HG03064 (cell line): ENCODE results near the gene TAGLN.
"Not testable (repeated sequence)": the region's sequence is repeated elsewhere in the genome, so short reads cannot be mapped to it uniquely, and the experiment has no call there.

Experiments used
- ATAC-seq: cut with Tn5 transposase; IDR thresholded peaks from one replicate; pipeline ENCODE4 v1.9.1; 2021; ENCODE audit warnings: low read depth; ENCODE audit not compliant: unreplicated experiment

TAGLN gene

GRCh38 chr11:117195258-117195657 lies 3.9 kb upstream of the TAGLN start:
- ATAC-seq = no peak

GRCh38 chr11:117195761-117196160 lies 3.4 kb upstream of the TAGLN start:
- no peak for ATAC-seq

- no peak for ATAC-seq
Observed at GRCh38 chr11:117197006-117197405, 2.2 kb upstream of the TAGLN start.

- no peak for ATAC-seq
Observed at GRCh38 chr11:117197516-117198456, 1.4 kb upstream of the TAGLN start.

GRCh38 chr11:117198613-117199012 lies 557 bp upstream of the TAGLN start:
- no peak for ATAC-seq

- ATAC-seq = no peak
Observed at GRCh38 chr11:117199916-117200812, 994 bp downstream of the TAGLN start.

- no peak for ATAC-seq
Observed at GRCh38 chr11:117200813-117201657, 1.9 kb downstream of the TAGLN start.

GRCh38 chr11:117201658-117202305 lies 2.6 kb downstream of the TAGLN start:
- no peak for ATAC-seq

GRCh38 chr11:117202386-117203068 lies 3.4 kb downstream of the TAGLN start:
- ATAC-seq = no peak

- no peak for ATAC-seq
Observed at GRCh38 chr11:117203069-117203407, 3.9 kb downstream of the TAGLN start.

- ATAC-seq = no peak
Observed at GRCh38 chr11:117204283-117205080, 5.3 kb downstream of the TAGLN start.

GRCh38 chr11:117205211-117205818 lies 6.1 kb downstream of the TAGLN start:
- ATAC-seq = no peak

- ATAC-seq = not testable (repeated sequence)
Observed at GRCh38 chr11:117206111-117206510, 6.9 kb downstream of the TAGLN start.

GRCh38 chr11:117206859-117207258 lies 7.7 kb downstream of the TAGLN start:
- ATAC-seq = not testable (repeated sequence)

- not testable (repeated sequence) for ATAC-seq
Observed at GRCh38 chr11:117207481-117207880, 8.3 kb downstream of the TAGLN start.

- ATAC-seq = not testable (repeated sequence)
Observed at GRCh38 chr11:117208710-117209109, 9.5 kb downstream of the TAGLN start.

GRCh38 chr11:117209351-117210125 lies 10.4 kb downstream of the TAGLN start:
- ATAC-seq = not testable (repeated sequence)
